OCI-LY3 (cell line): ENCODE measurements around the gene ASB6.

Experiments used
- CTCF ChIP-seq: fragments of 200-600, 300-600 bp; sonication (generic); IDR thresholded peaks from 2 replicates; pipeline ENCODE4 v1.5.1; 2014; ENCODE audit warnings: antibody characterized with exemption, low read length, low read depth
- EZH2phosphoT487 ChIP-seq: fragments of 200-600 bp; shearing (Covaris generic); IDR thresholded peaks from 2 replicates; pipeline ENCODE4 v1.6.1; 2018; ENCODE audit warnings: antibody characterized with exemption, mixed run types, low read depth

DNA sequence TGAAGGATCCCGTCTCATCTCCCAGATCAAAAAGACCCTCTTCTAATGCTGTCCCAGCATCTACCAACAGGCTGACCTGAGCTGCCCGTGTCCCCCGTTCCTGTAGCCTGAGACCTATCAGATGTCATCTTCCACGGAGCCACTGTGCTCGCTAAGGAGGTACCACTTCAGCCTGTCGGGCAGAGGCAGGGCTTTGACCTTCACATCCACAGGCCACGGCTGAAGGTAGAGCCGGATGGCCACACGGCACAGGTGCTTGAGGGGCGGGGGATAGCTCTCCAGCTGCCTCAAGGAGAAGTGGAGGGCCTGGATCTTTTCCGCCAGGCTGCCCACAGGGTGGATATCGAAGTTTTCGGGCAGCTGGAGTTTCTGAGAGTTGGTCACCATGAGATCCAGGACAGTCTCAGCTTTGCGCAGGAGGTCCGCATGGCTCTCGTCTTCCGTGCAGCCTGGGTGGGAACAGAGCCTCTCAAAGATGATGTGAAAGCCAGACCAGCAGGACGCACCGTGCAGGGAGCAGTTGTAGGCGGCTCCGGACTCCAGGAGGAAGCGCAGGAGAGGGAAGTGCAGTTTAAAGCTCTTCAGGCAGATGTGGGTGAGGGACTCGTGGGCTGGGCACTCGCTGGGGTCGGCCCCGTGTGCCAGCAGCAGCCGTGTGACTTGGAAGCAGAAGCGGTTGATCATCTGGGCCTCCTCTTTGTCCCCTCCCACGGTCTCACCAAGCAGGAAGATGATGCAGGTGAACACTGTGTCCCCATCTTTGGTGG is 4.1 kb downstream of the ASB6 start:
- no peak for TF ChIP-seq CTCF
- no peak for TF ChIP-seq EZH2phosphoT487
